Epidermal melanocyte (primary cell): ENCODE results near the gene CPA4.

Source experiments
- DNase-seq: peaks from one replicate; pipeline ENCODE4 v3.0.0; 2011; ENCODE audit warnings: low spot score; ENCODE audit not compliant: insufficient read length

The CPA4 gene

GRCh38 chr7:130364451-130364850 is 71.5 kb downstream of the CPA4 start:
- DNase-seq, result no peak

- DNase-seq, result no peak
Measured at GRCh38 chr7:130365088-130365487, 72.1 kb downstream of the CPA4 start.

GRCh38 chr7:130365511-130366441 is 72.8 kb downstream of the CPA4 start:
- DNase-seq, result no peak

GRCh38 chr7:130366564-130366963 is 73.6 kb downstream of the CPA4 start:
- DNase-seq, result no peak

GRCh38 chr7:130367088-130367755 is 74.3 kb downstream of the CPA4 start:
- DNase-seq, result no peak

- DNase-seq, result no peak
Measured at GRCh38 chr7:130367836-130368746, 75.1 kb downstream of the CPA4 start.

- no peak for DNase-seq
Measured at GRCh38 chr7:130369110-130369711, 76.2 kb downstream of the CPA4 start.

- no peak for DNase-seq
Measured at GRCh38 chr7:130369831-130370550, 77.0 kb downstream of the CPA4 start.

GRCh38 chr7:130371046-130371445 is 78.1 kb downstream of the CPA4 start:
- no peak for DNase-seq

GRCh38 chr7:130372402-130373165 is 79.6 kb downstream of the CPA4 start:
- no peak for DNase-seq
